Measurements from ENCODE around the gene DDX31. TPM values are rescaled to one million over a fixed set of nuclear protein-coding genes. Genes with fewer than 3 reads are reported as not detected.

DDX31 gene
- total RNA-seq, 1 experiment from 2014 or later, result 25.8 TPM

GRCh38 chr9:132556714-132557113 lies 113.1 kb downstream of the DDX31 start:
- Histone ChIP-seq H2AFZ (ENCODE audit: low read depth, low read length, poor library complexity, severe bottlenecking) (no peak overlapping the region), H3K27me3 (ENCODE audit: insufficient read depth, low read length) (no peaks in the 10 kb centered on the region; the same call in 1 of the 2 replicates), H3K4me1 (ENCODE audit: control insufficient read depth in 1 of 2, insufficient read depth in 2 of 2, low read length in 2 of 2) (no peaks in the 10 kb centered on the region), H3K9me2 (ENCODE audit: insufficient read depth) (no peaks in the 10 kb centered on the region), H3K4me3 (replicated peaks in 1 of 2; ENCODE audit: low read depth in 1 of 2, low read length in 2 of 2) (no peak overlapping the region), H3K9ac (ENCODE audit: low read length) (no peak overlapping the region), H3K4me2 (ENCODE audit: low read length) (no peak overlapping the region), H3K27ac (ENCODE audit: low read depth, low read length) (no peak overlapping the region), H3K79me2 (ENCODE audit: insufficient read depth, low read length) (no peaks in the 10 kb centered on the region), H4K20me1 (ENCODE audit: insufficient read depth) (no peaks in the 10 kb centered on the region), H3K9me3 (ENCODE audit: control insufficient read depth in 1 of 2, insufficient read depth in 1 of 2, low read depth in 1 of 2, low read length in 2 of 2) (no peaks in the 10 kb centered on the region), H3K36me3 (ENCODE audit: control insufficient read depth in 1 of 2, insufficient read depth in 2 of 2, low read length in 2 of 2) (no peaks in the 10 kb centered on the region)
- BruUV-seq (replicated peaks), result no TSS peak
- ATAC-seq, result no peak
- ChIA-PET POLR2A (no interaction called here), CTCF (no interaction called here), RAD21 (ENCODE audit: low non-redundant PET in 1 of 2, low total read pairs in 2 of 2, uncharacterized antibody in 2 of 2, unreplicated experiment in 2 of 2) (no interaction called here)
- TF ChIP-seq CTCF (IDR thresholded peaks at IDR 0.05 in 2 of 3, conservative IDR thresholded peaks at IDR 0.05 in 1 of 3; ENCODE audit: borderline replicate concordance in 1 of 3, insufficient read depth in 1 of 3, low read depth in 2 of 3, low read length in 2 of 3), result no peak
- TF ChIP-seq REST (IDR thresholded peaks at IDR 0.05; ENCODE audit: low read depth), result no peak
- intact Hi-C loops (cut with micrococcal nuclease), result no loop called here
- no peak for DNase-seq (ENCODE audit: low read depth, low spot score)

DNA sequence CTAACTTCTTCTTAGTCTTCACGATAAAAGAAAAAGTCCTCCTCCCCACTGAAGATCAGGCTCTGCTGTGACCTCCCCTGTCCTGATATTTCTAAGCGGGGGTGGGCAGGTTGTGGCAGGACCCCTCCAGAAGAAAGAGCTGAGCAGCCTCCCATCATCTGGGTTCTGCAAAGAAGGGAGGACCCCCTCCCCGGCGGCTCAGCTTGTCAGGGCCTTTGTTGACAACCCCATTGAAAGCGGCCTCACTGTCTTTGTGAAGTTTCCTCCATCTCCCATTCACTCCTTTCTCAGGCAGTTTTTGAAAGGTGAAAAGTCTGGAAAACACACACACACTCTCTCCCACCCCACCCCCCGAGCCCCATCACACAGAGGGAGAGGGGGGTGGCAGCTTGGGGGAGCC lies 113.5 kb downstream of the DDX31 start:
- Histone ChIP-seq H3K4me1 (ENCODE audit: control insufficient read depth in 1 of 2, insufficient read depth in 2 of 2, low read length in 2 of 2) (no peaks in the 10 kb centered on the region), H3K27me3 (ENCODE audit: insufficient read depth, low read length) (no peaks in the 10 kb centered on the region; the same call in 1 of the 2 replicates), H3K4me2 (ENCODE audit: low read length) (no peak overlapping the region), H3K9me3 (ENCODE audit: control insufficient read depth in 1 of 2, insufficient read depth in 1 of 2, low read depth in 1 of 2, low read length in 2 of 2) (no peaks in the 10 kb centered on the region), H4K20me1 (ENCODE audit: insufficient read depth) (no peaks in the 10 kb centered on the region), H3K36me3 (ENCODE audit: control insufficient read depth in 1 of 2, insufficient read depth in 2 of 2, low read length in 2 of 2) (no peaks in the 10 kb centered on the region), H3K27ac (ENCODE audit: low read depth, low read length) (no peak overlapping the region), H3K9ac (ENCODE audit: low read length) (no peak overlapping the region), H2AFZ (ENCODE audit: low read depth, low read length, poor library complexity, severe bottlenecking) (no peak overlapping the region), H3K4me3 (replicated peaks in 1 of 2; ENCODE audit: low read depth in 1 of 2, low read length in 2 of 2) (no peak overlapping the region), H3K9me2 (ENCODE audit: insufficient read depth) (no peaks in the 10 kb centered on the region), H3K79me2 (ENCODE audit: insufficient read depth, low read length) (no peaks in the 10 kb centered on the region)
- ChIA-PET CTCF (no interaction called here), POLR2A (no interaction called here), RAD21 (ENCODE audit: low non-redundant PET in 1 of 2, low total read pairs in 2 of 2, uncharacterized antibody in 2 of 2, unreplicated experiment in 2 of 2) (no interaction called here)
- BruUV-seq (replicated peaks), result no TSS peak
- ATAC-seq (no peak), DNase-seq (ENCODE audit: low read depth, low spot score) (no peak)
- intact Hi-C loops (cut with micrococcal nuclease), result no loop called here
- TF ChIP-seq MAX (IDR thresholded peaks at IDR 0.05), result no peak
- TF ChIP-seq POLR2AphosphoS5 (IDR thresholded peaks at IDR 0.05; ENCODE audit: low read depth, low read length), result no peak
- no peak for TF ChIP-seq SIN3A (IDR thresholded peaks at IDR 0.05; ENCODE audit: low read depth)
- no peak for TF ChIP-seq EZH2 (IDR thresholded peaks at IDR 0.05)
- TF ChIP-seq RAD21 (IDR thresholded peaks at IDR 0.05; ENCODE audit: low read depth), result no peak
- no peak for TF ChIP-seq ZBTB33 (IDR thresholded peaks at IDR 0.05; ENCODE audit: extremely low read depth, insufficient replicate concordance, low read length)
- no peak for TF ChIP-seq JUND (IDR thresholded peaks at IDR 0.05)
- no peak for TF ChIP-seq ELF1 (IDR thresholded peaks at IDR 0.05; ENCODE audit: borderline replicate concordance, low read depth)
- TF ChIP-seq EZH2phosphoT487 (IDR thresholded peaks at IDR 0.05; ENCODE audit: borderline replicate concordance), result no peak
